ENCODE data around the gene IL16. TPM values are rescaled to one million over a fixed set of nuclear protein-coding genes. Genes with fewer than 3 reads are reported as not detected.

Gene IL16
- polyA plus RNA-seq, 1 donor (not counting 4 experiments of a cell fraction or from before 2014, with no cell fraction given), result not detected

DNA sequence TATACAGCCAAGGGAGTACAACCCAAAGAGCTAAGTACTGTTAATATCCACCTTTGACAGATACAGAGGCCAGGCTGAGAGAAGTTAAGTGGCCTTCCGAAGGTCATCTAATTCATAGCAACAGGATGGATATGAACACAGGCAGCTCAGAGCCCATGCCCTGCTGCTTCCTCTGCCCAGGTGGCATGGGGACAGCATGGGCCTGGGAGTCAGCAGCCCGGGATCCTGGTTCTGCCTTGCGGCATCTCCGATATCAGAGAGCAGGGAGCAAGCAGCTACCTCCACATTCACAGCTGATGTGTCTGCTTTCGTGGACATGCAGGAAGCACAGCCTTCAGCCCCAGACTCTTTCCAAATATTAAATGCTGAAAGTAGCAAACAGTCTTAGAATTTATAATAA, 71.7 kb downstream of the IL16 start:
- Histone ChIP-seq H3K9me1 (ENCODE audit: control insufficient read depth, extremely low read depth, insufficient read depth, low read length) (no peaks in the 10 kb centered on the region), H3K36me3 (ENCODE audit: control insufficient read depth in 2 of 2, extremely low read depth in 1 of 2, insufficient read depth in 2 of 2, low read length in 2 of 2) (no peaks in the 10 kb centered on the region), H4K20me1 (ENCODE audit: control insufficient read depth, extremely low read depth, insufficient read depth, low read length) (no peaks in the 10 kb centered on the region), H3K9ac (ENCODE audit: control insufficient read depth, extremely low read depth, insufficient read depth, low read length) (no peak overlapping the region), H2AFZ (ENCODE audit: control insufficient read depth, low read length) (no peak overlapping the region), H3K27ac (ENCODE audit: control insufficient read depth, insufficient read depth, low read length) (no peak overlapping the region), H3K4me1 (ENCODE audit: control insufficient read depth, extremely low read depth, insufficient read depth, low read length) (peaks cover 6% of the 10 kb centered on the region), H3K79me2 (ENCODE audit: control insufficient read depth, insufficient read depth, low read length) (no peaks in the 10 kb centered on the region), H3K27me3 (ENCODE audit: control insufficient read depth, extremely low read depth, insufficient read depth, low read length) (peaks cover 3% of the 10 kb centered on the region), H3K4me3 (ENCODE audit: control insufficient read depth in 2 of 3, extremely low read depth in 1 of 3, insufficient read depth in 2 of 3, low read depth in 1 of 3, low read length in 3 of 3) (no peak overlapping the region), H3K4me2 (ENCODE audit: control insufficient read depth, extremely low read depth, insufficient read depth, low read depth, low read length) (no peak overlapping the region), H3K9me3 (ENCODE audit: control insufficient read depth, low read depth, low read length) (no peaks in the 10 kb centered on the region)
- TF ChIP-seq, protein P1, sequence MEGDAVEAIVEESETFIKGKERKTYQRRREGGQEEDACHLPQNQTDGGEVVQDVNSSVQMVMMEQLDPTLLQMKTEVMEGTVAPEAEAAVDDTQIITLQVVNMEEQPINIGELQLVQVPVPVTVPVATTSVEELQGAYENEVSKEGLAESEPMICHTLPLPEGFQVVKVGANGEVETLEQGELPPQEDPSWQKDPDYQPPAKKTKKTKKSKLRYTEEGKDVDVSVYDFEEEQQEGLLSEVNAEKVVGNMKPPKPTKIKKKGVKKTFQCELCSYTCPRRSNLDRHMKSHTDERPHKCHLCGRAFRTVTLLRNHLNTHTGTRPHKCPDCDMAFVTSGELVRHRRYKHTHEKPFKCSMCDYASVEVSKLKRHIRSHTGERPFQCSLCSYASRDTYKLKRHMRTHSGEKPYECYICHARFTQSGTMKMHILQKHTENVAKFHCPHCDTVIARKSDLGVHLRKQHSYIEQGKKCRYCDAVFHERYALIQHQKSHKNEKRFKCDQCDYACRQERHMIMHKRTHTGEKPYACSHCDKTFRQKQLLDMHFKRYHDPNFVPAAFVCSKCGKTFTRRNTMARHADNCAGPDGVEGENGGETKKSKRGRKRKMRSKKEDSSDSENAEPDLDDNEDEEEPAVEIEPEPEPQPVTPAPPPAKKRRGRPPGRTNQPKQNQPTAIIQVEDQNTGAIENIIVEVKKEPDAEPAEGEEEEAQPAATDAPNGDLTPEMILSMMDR (optimal IDR thresholded peaks at IDR 0.05 in 1 of 3, IDR thresholded peaks at IDR 0.05 in 1 of 3, conservative IDR thresholded peaks at IDR 0.05 in 1 of 3; ENCODE audit: extremely low read depth in 1 of 3, insufficient read depth in 2 of 3, low read length in 3 of 3), result no peak
- TF ChIP-seq EZH2 (IDR thresholded peaks at IDR 0.05; ENCODE audit: low read length), result no peak
- DNase-seq (ENCODE audit: low read depth, low spot score), result no peak
- dilution Hi-C loops (cut with MboI; ENCODE audit: extremely low pct_ligation_motif_present, low sequenced_read_pairs), result no loop called here
- FAIRE-seq, result no peak

DNA sequence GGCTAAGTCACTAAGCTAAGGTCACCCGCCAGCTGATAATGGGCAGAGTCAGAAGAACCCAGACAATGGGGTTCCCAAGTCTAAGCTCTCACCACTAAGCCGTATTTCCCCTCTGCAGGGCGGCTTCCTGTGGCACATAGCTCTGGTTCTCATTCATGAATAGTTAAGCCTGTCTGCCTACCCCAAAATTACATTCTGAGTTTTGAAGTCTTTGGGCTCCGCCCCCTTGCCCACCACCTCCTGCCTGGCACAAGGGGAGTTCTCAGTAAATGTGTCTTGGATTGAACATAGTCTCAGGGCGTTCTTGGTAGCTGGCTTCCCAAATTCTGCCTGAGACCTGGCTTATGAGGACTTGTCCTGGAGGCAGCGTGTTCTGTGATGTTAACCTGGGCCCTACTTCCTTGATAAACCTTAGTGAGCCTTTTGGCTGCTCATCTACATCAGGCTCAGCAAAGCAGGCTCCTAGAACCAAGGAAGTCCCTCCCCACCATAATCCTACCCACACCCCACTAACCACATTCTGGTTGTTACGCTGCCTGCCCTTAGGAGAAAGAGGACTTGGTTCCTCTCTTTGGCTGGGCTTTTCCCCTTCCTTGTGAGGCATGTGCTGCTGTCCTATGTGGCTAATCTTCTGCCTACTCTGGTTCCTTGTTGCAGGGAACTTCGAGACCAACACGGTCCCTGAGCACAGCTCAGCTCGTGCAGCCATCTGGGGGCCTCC, 72.4 kb downstream of the IL16 start:
- Histone ChIP-seq H3K9ac (ENCODE audit: control insufficient read depth, extremely low read depth, insufficient read depth, low read length) (no peak overlapping the region), H3K4me1 (ENCODE audit: control insufficient read depth, extremely low read depth, insufficient read depth, low read length) (peaks cover 6% of the 10 kb centered on the region), H3K36me3 (ENCODE audit: control insufficient read depth in 2 of 2, extremely low read depth in 1 of 2, insufficient read depth in 2 of 2, low read length in 2 of 2) (no peaks in the 10 kb centered on the region), H3K79me2 (ENCODE audit: control insufficient read depth, insufficient read depth, low read length) (no peaks in the 10 kb centered on the region), H3K27ac (ENCODE audit: control insufficient read depth, insufficient read depth, low read length) (no peak overlapping the region), H2AFZ (ENCODE audit: control insufficient read depth, low read length) (no peak overlapping the region), H4K20me1 (ENCODE audit: control insufficient read depth, extremely low read depth, insufficient read depth, low read length) (no peaks in the 10 kb centered on the region), H3K9me3 (ENCODE audit: control insufficient read depth, low read depth, low read length) (no peaks in the 10 kb centered on the region), H3K4me3 (ENCODE audit: control insufficient read depth in 2 of 3, extremely low read depth in 1 of 3, insufficient read depth in 2 of 3, low read depth in 1 of 3, low read length in 3 of 3) (no peak overlapping the region), H3K4me2 (ENCODE audit: control insufficient read depth, extremely low read depth, insufficient read depth, low read depth, low read length) (no peak overlapping the region), H3K9me1 (ENCODE audit: control insufficient read depth, extremely low read depth, insufficient read depth, low read length) (no peaks in the 10 kb centered on the region), H3K27me3 (ENCODE audit: control insufficient read depth, extremely low read depth, insufficient read depth, low read length) (peaks cover 3% of the 10 kb centered on the region)
- TF ChIP-seq, protein P1 (optimal IDR thresholded peaks at IDR 0.05 in 1 of 3, IDR thresholded peaks at IDR 0.05 in 1 of 3, conservative IDR thresholded peaks at IDR 0.05 in 1 of 3; ENCODE audit: extremely low read depth in 1 of 3, insufficient read depth in 2 of 3, low read length in 3 of 3), result no peak
- TF ChIP-seq EZH2 (IDR thresholded peaks at IDR 0.05; ENCODE audit: low read length), result no peak
- FAIRE-seq (no peak), DNase-seq (ENCODE audit: low read depth, low spot score) (no peak)
- dilution Hi-C loops (cut with MboI; ENCODE audit: extremely low pct_ligation_motif_present, low sequenced_read_pairs), result no loop called here

All from keratinocyte (primary cell).